Pulmonary artery endothelial cell (primary cell): ENCODE results near the gene ZNF202. TPM values are rescaled to one million over a fixed set of nuclear protein-coding genes. Genes with fewer than 3 reads are reported as not detected.
A peak's percentile ranks its signal among the peaks of the same experiment; 100 is the strongest.
"Not testable (repeated sequence)": the region's sequence is repeated elsewhere in the genome, so short reads cannot be mapped to it uniquely, and the experiment has no call there.

ENCODE experiments used
- DNase-seq: peaks from one replicate; pipeline ENCODE4 v3.0.0-alpha.2; 2011; ENCODE audit warnings: low read depth, low spot score
- total RNA-seq: library from RNA; depleted of rRNA; stranded (reverse); fragments of >200 nt; gene quantifications from 2 replicates; pipeline ENCODE4 v1.2.3, GENCODE V29; 2014

ZNF202 gene
- total RNA-seq, 1 donor from 2014 or later = 8.5 TPM

GRCh38 chr11:123742031-123742723 is 717 bp upstream of the ZNF202 start:
- DNase-seq = no peak

- no peak for DNase-seq
These were observed 687 bp downstream of the ZNF202 start for GRCh38 chr11:123740787-123741158.

DNA sequence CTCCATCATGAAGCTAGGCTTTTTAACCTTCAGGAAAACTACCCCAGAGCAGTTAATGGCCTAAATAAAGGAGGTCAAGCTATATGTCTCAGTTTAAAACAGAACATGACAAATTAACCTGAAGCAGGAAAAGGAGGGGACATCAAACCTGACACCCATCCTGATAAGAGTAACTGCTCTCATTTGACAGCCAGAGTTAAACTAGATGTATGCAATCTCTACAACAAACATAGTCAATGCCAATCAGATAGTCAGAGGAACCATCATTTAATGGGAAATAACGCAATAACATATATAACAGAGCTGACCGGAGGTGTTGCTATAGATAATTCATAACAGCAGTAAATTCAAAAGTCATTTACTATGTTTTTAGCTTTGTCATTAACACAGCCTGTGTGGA is 3.1 kb downstream of the ZNF202 start:
- no peak for DNase-seq

GRCh38 chr11:123736769-123737168 is 4.7 kb downstream of the ZNF202 start:
- DNase-seq = no peak

DNA sequence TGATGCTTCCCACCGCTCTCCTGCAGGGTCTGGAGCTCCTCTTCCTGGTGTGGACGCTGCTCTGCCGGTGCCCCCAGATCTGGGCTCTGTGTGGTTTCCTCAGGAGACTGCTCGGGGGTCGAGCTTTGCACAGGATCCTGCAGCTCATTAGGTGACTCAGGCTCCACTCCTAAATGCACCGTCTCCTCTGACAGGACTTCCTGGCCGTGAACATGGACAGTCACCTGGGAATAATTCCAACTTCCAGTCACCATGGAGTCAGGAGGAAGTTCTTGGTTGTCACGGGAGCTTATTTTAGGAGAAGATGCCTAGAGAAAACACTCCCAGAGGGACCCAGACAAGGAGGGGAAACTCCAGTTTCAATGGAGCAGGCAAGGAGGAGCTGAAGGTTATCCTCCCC is 11.9 kb downstream of the ZNF202 start:
- DNase-seq = no peak

DNA sequence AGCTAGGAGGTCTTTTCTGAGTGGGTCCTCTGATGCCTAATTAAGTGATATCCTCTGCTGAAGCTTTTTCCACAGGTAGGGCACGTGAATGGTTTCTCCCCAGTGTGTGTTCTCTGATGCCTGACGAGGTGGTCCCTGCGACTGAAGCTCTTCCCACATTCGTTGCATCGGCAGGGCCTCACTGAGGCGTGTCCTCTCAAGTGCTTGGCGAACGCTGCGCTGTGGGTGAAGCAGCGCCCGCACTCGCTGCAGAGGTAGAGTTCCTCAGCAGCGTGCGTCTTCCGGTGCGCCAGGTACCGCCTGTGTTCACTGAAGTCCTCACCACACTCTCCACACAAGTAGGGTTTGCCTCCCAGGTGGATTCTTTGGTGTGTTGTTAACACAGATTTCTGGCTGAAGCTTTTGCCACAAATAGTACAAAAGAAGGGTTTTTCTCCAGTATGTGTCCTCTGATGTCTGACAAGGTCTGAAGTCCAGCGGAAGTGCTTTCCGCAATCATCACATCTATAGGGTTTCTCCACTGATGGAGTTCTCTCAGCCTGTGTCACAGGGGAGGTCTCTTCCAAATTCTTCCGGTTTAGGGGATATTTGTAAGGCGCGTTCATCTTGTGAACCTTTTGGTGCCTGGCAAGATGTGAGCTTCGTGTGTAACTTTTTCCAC is 15.3 kb downstream of the ZNF202 start:
- no peak for DNase-seq

DNA sequence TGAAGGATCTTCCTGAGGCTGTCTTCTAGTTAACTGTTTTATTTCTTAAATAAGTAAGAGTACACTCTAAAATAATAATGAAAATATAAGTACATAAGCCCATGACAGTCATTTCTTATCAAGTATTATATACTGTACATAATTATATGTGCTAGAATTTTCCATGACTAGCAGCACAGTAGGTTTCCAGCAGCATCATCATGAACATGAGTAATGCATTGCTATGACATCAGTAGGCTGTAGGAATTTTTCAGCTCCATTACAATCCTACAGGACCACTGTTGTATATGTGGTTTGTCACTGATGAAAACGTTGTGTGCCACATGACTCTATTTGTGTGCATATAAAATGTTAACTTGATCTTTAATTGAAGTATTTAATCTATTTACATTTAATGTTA is 22.0 kb downstream of the ZNF202 start:
- no peak for DNase-seq

DNA sequence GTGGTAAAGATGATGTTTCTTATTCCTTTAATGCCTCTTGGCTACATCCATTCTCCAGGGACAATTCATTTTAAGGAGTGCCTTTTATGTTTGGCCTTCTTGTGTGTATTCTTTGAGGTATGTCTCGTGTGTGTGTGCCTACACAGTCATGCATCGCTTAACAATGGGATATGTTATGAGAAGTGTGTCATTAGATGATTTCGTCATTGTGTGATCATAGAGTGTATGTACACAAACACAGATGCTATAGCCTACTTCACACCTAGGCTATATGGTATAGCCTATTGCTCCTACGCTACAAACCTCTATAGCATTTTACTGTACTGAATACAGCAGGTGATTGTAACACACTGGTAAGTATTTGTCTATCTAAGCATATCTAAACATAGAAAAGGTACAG is 23.0 kb downstream of the ZNF202 start:
- no peak for DNase-seq

DNA sequence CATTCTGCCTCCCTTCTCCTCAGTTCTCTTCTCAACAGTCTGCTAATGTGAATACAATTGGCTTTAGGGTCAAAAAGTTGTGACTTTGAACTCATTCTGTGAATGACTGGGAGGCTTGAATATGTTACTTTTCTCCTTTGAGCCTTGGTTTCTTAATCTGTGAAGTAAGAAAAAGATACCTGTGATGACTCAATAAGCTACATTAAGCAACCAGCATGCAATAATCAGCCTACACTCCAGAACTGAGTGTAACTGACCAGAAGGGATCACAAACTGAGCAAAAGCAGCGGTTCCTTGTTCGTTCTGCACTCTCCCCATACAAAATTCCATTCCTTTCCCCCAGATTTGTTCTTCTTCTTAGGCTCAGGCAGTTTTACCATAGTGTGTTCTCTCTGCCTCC is 23.4 kb downstream of the ZNF202 start:
- no peak for DNase-seq

DNA sequence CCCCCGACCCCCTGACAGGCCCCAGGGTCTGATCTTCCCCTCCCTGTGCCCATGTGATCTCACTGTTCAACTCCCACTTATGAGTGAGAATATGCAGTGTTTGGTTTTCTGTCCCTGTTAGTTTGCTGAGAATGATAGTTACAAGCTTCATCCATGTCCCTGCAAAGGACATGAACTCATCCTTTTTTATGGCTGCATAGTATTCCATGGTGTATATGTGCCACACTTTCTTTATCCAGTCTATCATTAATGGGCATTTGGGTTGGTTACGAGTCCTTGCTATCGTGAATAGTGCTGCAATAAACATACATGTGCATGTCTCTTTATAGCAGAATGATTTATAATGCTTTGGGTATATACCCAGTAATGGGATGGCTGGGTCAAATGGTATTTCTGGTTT is 28.8 kb downstream of the ZNF202 start:
- DNase-seq = not testable (repeated sequence)

GRCh38 chr11:123707606-123708205 is 33.8 kb downstream of the ZNF202 start:
- peak; percentile 17 for DNase-seq

DNA sequence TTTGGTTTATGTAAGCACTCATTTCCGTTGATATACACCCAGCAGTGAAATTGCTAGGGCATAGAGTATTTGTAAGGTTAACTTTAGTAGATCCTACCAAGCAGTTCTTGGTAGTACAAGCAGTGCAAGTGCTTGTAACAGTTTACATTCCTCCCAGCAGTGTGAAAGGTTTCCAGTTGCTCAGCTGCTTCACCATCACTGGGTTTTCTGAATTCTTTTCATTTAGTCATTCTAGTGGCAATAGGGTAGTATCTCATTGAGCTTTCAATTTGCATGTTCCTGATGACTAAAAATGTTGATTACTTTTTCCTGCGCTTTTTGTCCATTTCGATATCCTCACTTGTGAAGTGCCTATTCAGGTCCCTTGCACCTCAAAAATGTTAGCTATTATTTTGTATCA is 34.3 kb downstream of the ZNF202 start:
- DNase-seq = no peak

GRCh38 chr11:123704341-123704740 is 37.1 kb downstream of the ZNF202 start:
- DNase-seq = no peak

GRCh38 chr11:123702696-123703095 is 38.8 kb downstream of the ZNF202 start:
- no peak for DNase-seq

- DNase-seq = no peak
These were observed 39.3 kb downstream of the ZNF202 start for GRCh38 chr11:123702139-123702538.

- no peak for DNase-seq
These were observed 40.7 kb downstream of the ZNF202 start for GRCh38 chr11:123700772-123701171.

DNA sequence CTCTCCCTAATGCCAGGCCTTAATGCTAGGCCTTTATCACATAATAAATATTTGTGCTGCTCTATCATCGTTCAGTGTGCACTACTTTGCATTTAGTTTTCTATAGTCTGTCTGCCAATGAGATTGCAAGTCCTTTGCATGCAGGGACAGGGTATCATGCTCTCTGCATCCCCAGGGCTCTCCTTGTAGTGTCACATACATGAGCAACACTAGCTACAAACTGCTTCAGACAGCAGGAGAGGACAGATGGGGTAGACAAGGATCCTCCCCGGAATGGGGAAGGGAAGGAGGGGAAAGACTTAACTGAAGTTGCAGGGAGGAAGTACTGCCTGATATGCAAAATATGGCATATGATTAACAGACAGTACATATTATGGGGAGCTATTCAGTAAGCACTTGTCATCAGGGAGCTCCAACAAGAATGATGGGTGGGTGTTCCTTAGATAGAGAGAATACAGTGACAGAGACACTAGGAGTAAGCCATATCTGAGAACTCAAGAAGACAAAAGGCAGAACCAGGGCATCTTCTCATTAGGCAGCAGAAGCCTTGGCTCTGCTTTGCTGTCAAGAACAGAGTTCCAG is 42.8 kb downstream of the ZNF202 start:
- DNase-seq = no peak

- DNase-seq = no peak
These were observed 45.3 kb downstream of the ZNF202 start for GRCh38 chr11:123696183-123696582.

DNA sequence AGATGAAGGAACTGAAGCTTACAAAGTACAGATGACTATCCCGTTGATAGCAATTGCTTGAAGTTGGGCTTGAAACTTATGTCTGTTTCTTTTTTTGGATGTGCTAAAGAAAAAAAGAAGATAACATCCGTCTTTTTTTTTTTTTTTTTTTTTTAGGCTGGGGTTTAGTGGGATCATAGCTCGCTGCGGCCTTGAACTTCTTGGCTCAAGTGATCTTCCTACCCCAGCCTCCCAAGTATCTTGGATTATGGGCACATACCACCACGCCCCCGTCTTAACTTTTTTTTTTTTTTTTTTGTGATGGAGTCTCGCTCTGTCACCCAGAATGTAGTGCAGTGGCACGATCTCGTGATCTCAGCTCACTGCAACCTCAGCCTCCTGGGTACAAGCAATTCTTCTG is 46.2 kb downstream of the ZNF202 start:
- no peak for DNase-seq

DNA sequence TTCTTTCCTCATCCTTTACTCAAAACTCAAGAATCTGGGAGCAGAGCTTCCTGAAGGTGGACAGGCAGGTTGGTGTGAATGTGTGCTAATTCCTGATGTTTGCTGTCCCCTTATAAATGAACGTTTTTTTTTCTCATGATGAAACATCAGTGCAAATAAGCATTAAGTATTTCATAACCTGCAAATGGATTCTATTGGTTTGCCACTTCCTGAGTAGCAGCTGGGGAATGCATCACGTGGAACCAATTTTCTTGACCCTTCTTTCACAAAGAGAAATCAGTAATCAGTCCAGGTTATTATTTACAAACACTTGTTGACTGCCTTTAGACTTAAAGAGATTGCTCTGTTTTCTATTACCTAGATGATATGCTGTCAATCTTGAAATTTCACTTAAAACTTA is 46.9 kb downstream of the ZNF202 start:
- no peak for DNase-seq

GRCh38 chr11:123692961-123693360 is 48.5 kb downstream of the ZNF202 start:
- DNase-seq = no peak

DNA sequence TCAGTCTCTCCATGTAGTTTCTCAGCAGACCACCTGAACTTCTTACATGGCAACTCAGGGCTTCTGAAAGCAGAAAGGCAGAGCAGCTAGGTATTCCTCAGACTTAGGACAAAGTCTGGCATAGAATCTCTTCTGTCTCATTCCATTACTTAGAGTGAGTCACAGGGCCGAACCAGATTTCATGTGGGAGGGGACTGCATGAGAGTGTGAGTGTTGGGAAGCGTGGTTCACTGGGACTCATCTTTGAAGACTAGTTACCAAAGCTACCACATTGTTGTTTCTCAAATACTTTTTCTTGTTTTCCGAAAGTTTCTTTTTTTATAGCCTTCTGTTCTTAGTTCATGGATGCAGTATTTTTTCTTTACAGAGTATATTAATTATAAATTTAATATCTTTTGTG is 51.0 kb downstream of the ZNF202 start:
- DNase-seq = no peak

DNA sequence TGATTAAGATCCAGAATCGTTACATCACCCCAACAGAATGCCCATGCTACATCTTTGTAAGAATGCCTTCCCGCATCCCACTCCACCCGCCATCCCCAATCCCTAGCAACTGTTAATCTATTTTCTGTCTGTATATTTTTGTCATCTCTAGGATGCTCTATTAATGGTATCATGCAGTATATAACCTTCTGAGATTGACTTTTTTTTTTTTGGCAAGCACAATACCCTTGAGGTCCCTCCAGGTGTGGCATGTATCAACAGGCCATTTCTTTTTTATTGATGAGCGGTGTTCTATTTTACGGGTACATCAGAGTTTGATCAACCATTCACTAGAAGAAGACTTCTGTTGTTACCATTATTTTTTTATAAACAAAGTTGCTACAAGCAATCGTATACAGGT is 56.9 kb downstream of the ZNF202 start:
- DNase-seq = no peak
